Astrocyte of the spinal cord (primary cell): Measurements from ENCODE around the gene LCE3C.

Source experiments
- DNase-seq: peaks from one replicate; pipeline ENCODE4 v3.0.0; 2011; ENCODE audit warnings: low read depth, low spot score
- H3K4me3 ChIP-seq: 2 replicates; pipeline ENCODE4 v1.5.1; 2011; ENCODE audit warnings: low read depth, mild to moderate bottlenecking, low read length, moderate library complexity
- in situ Hi-C: cut with HindIII; loops from 2 replicates; pipeline ENCODE4 v1.10.0; 2017; ENCODE audit warnings: low sequenced_read_pairs
- TF ChIP-seq, protein P1 (sequence below): IDR thresholded peaks from 2 replicates; pipeline ENCODE4 v1.5.1; 2012; ENCODE audit warnings: low read depth, mild to moderate bottlenecking, low read length, inconsistent platforms

The LCE3C gene

DNA sequence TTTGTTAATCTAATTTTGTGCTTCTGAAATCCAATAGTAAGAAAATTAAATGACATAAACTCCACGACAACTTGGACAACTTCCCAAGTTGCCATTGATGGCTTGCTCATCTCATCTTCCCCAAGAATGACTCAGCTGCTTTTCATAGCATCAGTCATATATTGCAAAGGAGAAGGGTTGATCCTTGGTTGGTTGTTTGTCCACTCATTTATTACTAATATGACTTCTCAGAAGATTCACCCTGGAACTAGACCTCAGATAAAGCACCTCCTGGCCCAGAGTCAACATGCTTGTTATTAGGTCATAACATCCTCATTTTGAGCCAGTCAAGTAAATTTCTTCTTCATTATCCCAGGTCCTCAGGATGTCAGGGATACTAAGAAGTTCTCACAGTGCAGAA is 17.4 kb upstream of the LCE3C start:
- no peak for DNase-seq
- in situ Hi-C loops: no loop called here
- TF ChIP-seq, protein P1, sequence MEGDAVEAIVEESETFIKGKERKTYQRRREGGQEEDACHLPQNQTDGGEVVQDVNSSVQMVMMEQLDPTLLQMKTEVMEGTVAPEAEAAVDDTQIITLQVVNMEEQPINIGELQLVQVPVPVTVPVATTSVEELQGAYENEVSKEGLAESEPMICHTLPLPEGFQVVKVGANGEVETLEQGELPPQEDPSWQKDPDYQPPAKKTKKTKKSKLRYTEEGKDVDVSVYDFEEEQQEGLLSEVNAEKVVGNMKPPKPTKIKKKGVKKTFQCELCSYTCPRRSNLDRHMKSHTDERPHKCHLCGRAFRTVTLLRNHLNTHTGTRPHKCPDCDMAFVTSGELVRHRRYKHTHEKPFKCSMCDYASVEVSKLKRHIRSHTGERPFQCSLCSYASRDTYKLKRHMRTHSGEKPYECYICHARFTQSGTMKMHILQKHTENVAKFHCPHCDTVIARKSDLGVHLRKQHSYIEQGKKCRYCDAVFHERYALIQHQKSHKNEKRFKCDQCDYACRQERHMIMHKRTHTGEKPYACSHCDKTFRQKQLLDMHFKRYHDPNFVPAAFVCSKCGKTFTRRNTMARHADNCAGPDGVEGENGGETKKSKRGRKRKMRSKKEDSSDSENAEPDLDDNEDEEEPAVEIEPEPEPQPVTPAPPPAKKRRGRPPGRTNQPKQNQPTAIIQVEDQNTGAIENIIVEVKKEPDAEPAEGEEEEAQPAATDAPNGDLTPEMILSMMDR: no peak
- no peak overlapping the region for H3K4me3 ChIP-seq

DNA sequence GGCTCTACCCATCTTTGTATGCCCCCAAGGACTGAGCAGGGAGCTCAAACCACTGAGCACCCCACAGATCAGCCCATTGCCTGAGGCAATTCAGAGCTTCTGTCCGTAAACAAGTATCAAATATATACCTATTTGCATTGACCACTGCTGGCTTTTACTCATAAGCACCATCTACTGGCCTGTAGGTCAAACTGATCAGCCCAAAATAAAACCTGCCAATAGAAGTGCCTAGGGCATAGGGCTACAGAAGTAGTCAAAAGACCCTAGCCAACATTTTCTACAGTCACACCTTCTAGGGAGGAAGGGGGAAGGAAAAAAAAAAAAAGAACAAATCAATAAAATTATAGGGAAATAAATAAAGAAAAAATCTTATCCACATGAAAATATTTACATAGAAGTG is 14.4 kb upstream of the LCE3C start:
- TF ChIP-seq, protein P1: no peak
- H3K4me3 ChIP-seq: no peak overlapping the region
- in situ Hi-C loops: no loop called here
- DNase-seq: no peak

DNA sequence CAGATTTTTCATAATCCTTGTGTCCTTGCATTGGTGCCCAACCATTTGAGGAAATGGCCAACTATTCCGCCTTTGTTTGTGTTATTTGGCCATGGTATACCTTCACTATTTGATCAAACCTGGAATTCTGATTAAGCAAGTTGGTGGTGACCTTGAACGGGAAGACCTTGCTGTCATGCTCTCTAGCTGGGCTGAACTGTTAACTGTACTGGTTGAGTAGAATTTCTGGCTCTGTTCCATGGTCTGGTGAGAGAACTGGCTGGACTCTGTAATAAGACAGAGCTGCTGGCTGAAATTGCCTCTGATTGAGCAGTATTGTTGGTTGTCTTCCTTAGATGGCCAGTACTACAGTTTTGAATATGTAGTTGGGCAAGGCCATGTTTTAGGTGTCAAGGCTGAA is 3.0 kb upstream of the LCE3C start:
- no peak for DNase-seq
- TF ChIP-seq, protein P1: no peak
- in situ Hi-C loops: no loop called here
- no peak overlapping the region for H3K4me3 ChIP-seq

DNA sequence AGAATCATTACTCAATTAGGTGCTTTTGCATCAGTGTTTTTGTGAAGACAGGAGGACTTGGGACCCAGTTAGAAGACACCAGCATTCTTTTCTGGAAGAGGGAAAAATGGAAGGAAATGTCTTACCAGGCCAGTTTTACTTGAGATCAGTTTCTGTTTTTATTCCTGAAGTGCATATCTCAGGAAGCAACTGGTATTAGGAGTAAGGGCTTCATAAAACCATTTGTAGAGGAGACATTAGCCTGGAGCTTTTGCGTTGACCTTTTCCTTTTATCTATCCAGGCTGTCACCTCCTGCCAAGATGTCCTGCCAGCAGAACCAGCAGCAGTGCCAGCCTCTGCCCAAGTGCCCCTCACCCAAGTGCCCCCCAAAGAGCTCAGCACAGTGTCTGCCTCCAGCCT is 13.5 kb downstream of the LCE3C start, which contains the start of gene LCE3B:
Gene LCE3B (plus strand): TSS at position 301 of the 400 bp plus-strand sequence. CDS start 0 bp downstream, at position 301.
- TF ChIP-seq, protein P1: no peak
- no peak within 1 kb of the TSS for H3K4me3 ChIP-seq
- in situ Hi-C loops: no loop called here
- DNase-seq: no peak

DNA sequence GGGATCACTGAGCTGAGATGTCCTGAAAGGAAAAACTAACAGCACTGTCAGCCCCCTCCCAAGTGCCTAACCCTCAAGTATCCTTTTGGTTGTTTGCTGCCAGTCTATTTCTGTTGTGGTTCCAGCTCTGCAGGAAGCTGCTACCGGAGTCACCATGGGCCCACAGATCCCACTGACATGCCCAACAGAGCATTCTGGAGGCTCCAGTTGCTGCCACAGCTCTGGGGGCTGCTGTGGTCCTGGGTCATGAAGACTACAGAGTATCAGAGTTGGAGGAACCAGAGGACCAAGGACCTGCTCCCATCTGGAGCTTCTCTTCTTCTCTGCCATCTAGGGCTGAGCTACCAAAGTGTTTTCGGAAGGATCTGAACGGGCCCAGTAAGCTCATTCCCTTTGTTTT is 22.0 kb downstream of the LCE3C start:
- TF ChIP-seq, protein P1: no peak
- in situ Hi-C loops: no loop called here
- no peak for DNase-seq

DNA sequence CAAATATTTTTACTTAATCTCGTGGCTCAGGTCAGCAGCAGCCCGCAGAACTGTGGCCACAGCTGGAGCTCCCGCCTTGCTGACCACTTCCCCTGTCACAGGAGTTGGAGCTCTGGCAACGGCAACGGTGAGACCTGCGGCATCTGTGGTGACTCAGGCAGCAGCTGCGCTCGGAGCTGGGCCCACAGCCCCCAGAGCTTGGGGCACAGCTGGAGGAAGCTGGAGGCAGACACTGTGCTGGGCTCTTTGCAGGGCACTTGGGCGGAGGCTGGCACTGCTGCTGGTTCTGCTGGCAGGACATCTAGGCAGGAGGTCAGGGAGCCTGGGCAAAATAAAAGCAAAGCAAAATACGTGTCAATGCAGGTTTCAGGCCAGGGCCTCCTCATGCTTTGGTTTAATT is 22.8 kb downstream of the LCE3C start, which contains the start of gene LCE3A:
Gene LCE3A (minus strand): TSS at position 301 of the 400 bp plus-strand sequence. CDS start 0 bp downstream, at position 301.
- TF ChIP-seq, protein P1: no peak
- no peak for DNase-seq
- no peak within 1 kb of the TSS for H3K4me3 ChIP-seq
- in situ Hi-C loops: no loop called here

More for the DNA sequence above, 22.0 kb downstream of the LCE3C start:
- no peak overlapping the region for H3K4me3 ChIP-seq

DNA sequence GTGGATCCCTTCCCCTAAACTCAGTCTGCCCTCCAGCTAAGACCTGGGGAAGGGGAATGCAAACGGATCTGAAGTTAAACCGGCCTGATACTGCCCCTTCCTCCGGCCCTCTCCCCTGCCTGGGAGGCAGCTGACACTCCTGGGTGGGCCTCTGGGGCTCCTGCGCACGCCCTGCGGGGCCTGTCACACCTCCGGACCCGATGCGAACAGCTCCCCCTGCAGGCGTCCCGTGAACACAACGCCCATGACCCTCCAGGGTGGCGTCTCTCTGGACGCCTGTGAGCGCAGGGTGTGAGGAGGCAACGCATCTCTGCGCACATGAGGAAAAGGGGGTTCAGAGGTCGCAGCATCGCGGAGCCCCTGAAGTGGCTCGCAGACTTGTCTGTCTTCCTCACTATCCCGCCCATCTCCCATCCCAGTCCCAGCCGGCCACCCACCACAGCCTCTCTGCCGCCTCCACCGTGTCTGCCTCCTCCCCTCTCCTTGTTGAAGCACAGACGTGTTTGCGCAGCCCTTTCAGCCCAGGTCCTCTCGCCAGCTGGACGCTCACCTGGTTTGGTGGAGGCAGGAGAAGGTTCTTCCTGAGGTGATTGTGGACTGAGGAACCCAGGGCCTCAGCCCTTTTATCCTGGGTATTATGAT is 23.3 kb downstream of the LCE3C start:
- DNase-seq: no peak
- TF ChIP-seq, protein P1: no peak
- H3K4me3 ChIP-seq: no peak overlapping the region
- in situ Hi-C loops: no loop called here
